SU-DHL-6 (cell line): ENCODE results near the gene PRPF6.

Experiments used
- CTCF ChIP-seq: fragments of 200-600 bp; sonication (generic); IDR thresholded peaks from one replicate; pipeline ENCODE4 v1.5.1; 2017; ENCODE audit warnings: antibody characterized with exemption, mild to moderate bottlenecking, low read length, moderate library complexity; ENCODE audit not compliant: insufficient read depth, poor library complexity, severe bottlenecking
- EZH2phosphoT487 ChIP-seq: fragments of 200-600 bp; sonication (generic), shearing (Covaris generic); conservative IDR thresholded peaks from 2 replicates; pipeline ENCODE4 v1.6.1; 2018; ENCODE audit warnings: mild to moderate bottlenecking, antibody characterized with exemption, low read length, moderate library complexity, mixed read lengths

- TF ChIP-seq EZH2phosphoT487: no peak
- TF ChIP-seq CTCF: no peak
These were observed 41.6 kb upstream of the PRPF6 start for GRCh38 chr20:63939061-63939935.
